ENCODE measurements around the gene PCF11.

The PCF11 gene

GRCh38 chr11:83152264-83152663 is 4.7 kb upstream of the PCF11 start:
- no peak for DNase-seq (ENCODE audit: low read depth)

- no peak for DNase-seq (ENCODE audit: low read depth)
Measured at GRCh38 chr11:83153764-83154163, 3.2 kb upstream of the PCF11 start.

- DNase-seq (ENCODE audit: low read depth): peak; percentile 97
Measured at GRCh38 chr11:83156144-83156995, 561 bp upstream of the PCF11 start.

GRCh38 chr11:83157594-83158356 is 844 bp downstream of the PCF11 start:
- DNase-seq (ENCODE audit: low read depth): peak; percentile 35

- DNase-seq (ENCODE audit: low read depth): no peak
Measured at GRCh38 chr11:83158357-83158786, 1.4 kb downstream of the PCF11 start.

- DNase-seq (ENCODE audit: low read depth): no peak
Measured at GRCh38 chr11:83158965-83159901, 2.3 kb downstream of the PCF11 start.

- DNase-seq (ENCODE audit: low read depth): no peak
Measured at GRCh38 chr11:83159902-83160865, 3.3 kb downstream of the PCF11 start.

- DNase-seq (ENCODE audit: low read depth): no peak
Measured at GRCh38 chr11:83161610-83162199, 4.8 kb downstream of the PCF11 start.

- DNase-seq (ENCODE audit: low read depth): no peak
Measured at GRCh38 chr11:83162377-83162776, 5.4 kb downstream of the PCF11 start.

- no peak for DNase-seq (ENCODE audit: low read depth)
Measured at GRCh38 chr11:83166193-83166866, 9.4 kb downstream of the PCF11 start.

GRCh38 chr11:83168756-83169155 is 11.8 kb downstream of the PCF11 start:
- DNase-seq (ENCODE audit: low read depth): no peak

- no peak for DNase-seq (ENCODE audit: low read depth)
Measured at GRCh38 chr11:83170865-83171264, 13.9 kb downstream of the PCF11 start.

- no peak for DNase-seq (ENCODE audit: low read depth)
Measured at GRCh38 chr11:83172551-83172950, 15.6 kb downstream of the PCF11 start.

- no peak for DNase-seq (ENCODE audit: low read depth)
Measured at GRCh38 chr11:83174008-83174407, 17.1 kb downstream of the PCF11 start.

GRCh38 chr11:83175815-83176214 is 18.9 kb downstream of the PCF11 start:
- no peak for DNase-seq (ENCODE audit: low read depth)

GRCh38 chr11:83181815-83182214 is 24.9 kb downstream of the PCF11 start:
- DNase-seq (ENCODE audit: low read depth): no peak

GRCh38 chr11:83185767-83186166 is 28.8 kb downstream of the PCF11 start:
- DNase-seq (ENCODE audit: low read depth): no peak

- DNase-seq (ENCODE audit: low read depth): no peak
Measured at GRCh38 chr11:83187465-83187864, 30.5 kb downstream of the PCF11 start.

- no peak for DNase-seq (ENCODE audit: low read depth)
Measured at GRCh38 chr11:83191491-83191890, 34.6 kb downstream of the PCF11 start.

- no peak for DNase-seq (ENCODE audit: low read depth)
Measured at GRCh38 chr11:83191986-83192385, 35.1 kb downstream of the PCF11 start.

All from activated T-cell treated with anti-CD3 and anti-CD28 coated beads for 24 hours (primary cell).